DND-41 (cell line): ENCODE data around the gene PDE4D.
A peak's percentile ranks its signal among the peaks of the same experiment; 100 is the strongest.

Experiments
- ATAC-seq: fragments of 200-7000 bp; cut with Tn5 transposase; 3 replicates; pipeline ENCODE4 v1.9.1; 2021; ENCODE audit warnings: low read depth; ENCODE audit not compliant: insufficient read depth
- DNase-seq: peaks from one replicate; pipeline ENCODE4 v3.0.0-alpha.2; 2020
- H2AFZ ChIP-seq: 2 replicates; pipeline ENCODE4 v1.6.0; 2012; ENCODE audit warnings: low read depth, low read length
- H3K27ac ChIP-seq: 2 replicates; pipeline ENCODE4 v1.5.1; 2012; ENCODE audit warnings: low read length, inconsistent platforms
- H3K27me3 ChIP-seq: fragments of 200-600 bp; sonication (generic); 2 replicates; pipeline ENCODE4 v1.6.0; 2012; ENCODE audit warnings: low read length, mild to moderate bottlenecking, inconsistent platforms; ENCODE audit not compliant: insufficient read depth, poor library complexity
- H3K36me3 ChIP-seq: 2 replicates; pipeline ENCODE4 v1.5.1; 2012; ENCODE audit warnings: low read length, inconsistent platforms; ENCODE audit not compliant: insufficient read depth
- H3K4me1 ChIP-seq: 2 replicates; pipeline ENCODE4 v1.5.1; 2012; ENCODE audit warnings: mild to moderate bottlenecking, low read length; ENCODE audit not compliant: insufficient read depth
- H3K4me2 ChIP-seq: 2 replicates; pipeline ENCODE4 v1.6.0; 2012; ENCODE audit warnings: mild to moderate bottlenecking, moderate library complexity, low read length, inconsistent platforms; ENCODE audit not compliant: insufficient read depth
- H3K4me3 ChIP-seq, 2 experiments: fragments of 200-600 bp in 1 of 2; shearing (Covaris generic) in 1 of 2; 2 replicates each; pipeline ENCODE4 v1.5.1; 2012 to 2016; ENCODE audit warnings: inconsistent platforms in 2 of 2, low read length in 2 of 2, mild to moderate bottlenecking in 2 of 2, low read depth in 1 of 2, moderate library complexity in 1 of 2
- H3K79me2 ChIP-seq: 2 replicates; pipeline ENCODE4 v1.6.0; 2012; ENCODE audit warnings: low read length, inconsistent platforms; ENCODE audit not compliant: insufficient read depth
- H3K9ac ChIP-seq: 2 replicates; pipeline ENCODE4 v1.6.0; 2012; ENCODE audit warnings: low read depth, mild to moderate bottlenecking, inconsistent platforms, low read length, moderate library complexity
- H3K9me3 ChIP-seq: 2 replicates; pipeline ENCODE4 v1.5.1; 2012; ENCODE audit warnings: low read length, moderate library complexity, mild to moderate bottlenecking, inconsistent platforms; ENCODE audit not compliant: insufficient read depth, severe bottlenecking
- H4K20me1 ChIP-seq: 2 replicates; pipeline ENCODE4 v1.6.0; 2012; ENCODE audit warnings: low read length; ENCODE audit not compliant: insufficient read depth
- EZH2 ChIP-seq: IDR thresholded peaks from 3 replicates; pipeline ENCODE4 v1.6.1; 2012; ENCODE audit warnings: borderline replicate concordance, low read depth, mild to moderate bottlenecking, moderate library complexity, low read length, inconsistent platforms; ENCODE audit not compliant: severe bottlenecking
- TF ChIP-seq, protein P1 (sequence below): IDR thresholded peaks from 2 replicates; pipeline ENCODE4 v1.5.1; 2012; ENCODE audit warnings: borderline replicate concordance, low read length, moderate library complexity, mild to moderate bottlenecking; ENCODE audit not compliant: poor library complexity, severe bottlenecking; ENCODE audit errors: extremely low read depth

The PDE4D gene

GRCh38 chr5:59609501-59610265 lies 283.8 kb downstream of the PDE4D start:
- DNase-seq (no peak), ATAC-seq (peak; percentile 61)
- no peaks in the 10 kb centered on the region for H3K36me3 ChIP-seq
- H3K4me3 ChIP-seq: no peak overlapping the region
- H2AFZ ChIP-seq: no peak overlapping the region
- no peaks in the 10 kb centered on the region for H3K79me2 ChIP-seq
- no peaks in the 10 kb centered on the region for H3K27me3 ChIP-seq
- TF ChIP-seq, protein P1, sequence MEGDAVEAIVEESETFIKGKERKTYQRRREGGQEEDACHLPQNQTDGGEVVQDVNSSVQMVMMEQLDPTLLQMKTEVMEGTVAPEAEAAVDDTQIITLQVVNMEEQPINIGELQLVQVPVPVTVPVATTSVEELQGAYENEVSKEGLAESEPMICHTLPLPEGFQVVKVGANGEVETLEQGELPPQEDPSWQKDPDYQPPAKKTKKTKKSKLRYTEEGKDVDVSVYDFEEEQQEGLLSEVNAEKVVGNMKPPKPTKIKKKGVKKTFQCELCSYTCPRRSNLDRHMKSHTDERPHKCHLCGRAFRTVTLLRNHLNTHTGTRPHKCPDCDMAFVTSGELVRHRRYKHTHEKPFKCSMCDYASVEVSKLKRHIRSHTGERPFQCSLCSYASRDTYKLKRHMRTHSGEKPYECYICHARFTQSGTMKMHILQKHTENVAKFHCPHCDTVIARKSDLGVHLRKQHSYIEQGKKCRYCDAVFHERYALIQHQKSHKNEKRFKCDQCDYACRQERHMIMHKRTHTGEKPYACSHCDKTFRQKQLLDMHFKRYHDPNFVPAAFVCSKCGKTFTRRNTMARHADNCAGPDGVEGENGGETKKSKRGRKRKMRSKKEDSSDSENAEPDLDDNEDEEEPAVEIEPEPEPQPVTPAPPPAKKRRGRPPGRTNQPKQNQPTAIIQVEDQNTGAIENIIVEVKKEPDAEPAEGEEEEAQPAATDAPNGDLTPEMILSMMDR: no peak
- H3K9me3 ChIP-seq: no peaks in the 10 kb centered on the region
- H3K4me1 ChIP-seq: no peaks in the 10 kb centered on the region
- no peak overlapping the region for H3K4me2 ChIP-seq
- H3K27ac ChIP-seq: no peak overlapping the region
- no peaks in the 10 kb centered on the region for H4K20me1 ChIP-seq
- no peak overlapping the region for H3K9ac ChIP-seq

GRCh38 chr5:59608745-59609144 lies 284.8 kb downstream of the PDE4D start:
- Histone ChIP-seq H3K4me2 (no peak overlapping the region), H3K9ac (no peak overlapping the region), H2AFZ (no peak overlapping the region), H3K4me1 (no peaks in the 10 kb centered on the region), H3K4me3 (no peak overlapping the region), H3K9me3 (no peaks in the 10 kb centered on the region), H4K20me1 (no peaks in the 10 kb centered on the region), H3K27ac (no peak overlapping the region), H3K79me2 (no peaks in the 10 kb centered on the region), H3K36me3 (no peaks in the 10 kb centered on the region), H3K27me3 (no peaks in the 10 kb centered on the region)
- TF ChIP-seq, protein P1: no peak
- TF ChIP-seq EZH2: no peak
- ATAC-seq (peak; percentile 83), DNase-seq (peak; percentile 14)

DNA sequence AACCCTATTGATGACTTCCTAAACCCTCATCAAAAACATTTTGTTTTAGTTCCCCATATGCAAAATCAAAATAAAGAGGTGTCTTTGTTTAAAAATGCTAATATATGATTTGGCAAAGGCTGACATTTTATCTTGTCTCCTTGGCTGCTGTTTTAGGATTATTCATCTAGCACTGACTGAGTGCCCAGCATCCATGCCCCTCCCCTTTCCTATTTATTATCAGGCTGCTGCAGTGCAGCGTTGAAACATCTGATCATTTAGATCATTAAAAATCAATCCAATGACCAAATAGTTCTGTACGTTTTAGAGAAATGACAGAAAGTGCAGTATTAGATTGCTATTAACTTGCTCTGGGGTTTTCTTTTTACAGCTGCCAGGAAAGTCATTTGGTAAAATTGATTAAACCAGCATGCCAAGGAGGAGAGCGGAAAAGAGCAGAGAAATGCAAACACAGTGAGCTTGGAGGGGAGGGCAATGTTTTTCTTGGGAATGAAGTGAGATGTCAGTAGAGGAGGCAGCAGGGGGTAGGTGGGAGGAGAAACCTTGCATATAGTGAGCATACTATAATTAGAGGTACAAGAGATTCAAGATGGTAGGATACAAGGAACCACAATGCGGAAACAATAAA lies 286.3 kb downstream of the PDE4D start:
- H3K4me2 ChIP-seq: no peak overlapping the region
- H3K4me1 ChIP-seq: no peaks in the 10 kb centered on the region
- H3K27ac ChIP-seq: no peak overlapping the region
- no peak overlapping the region for H3K9ac ChIP-seq
- H3K79me2 ChIP-seq: no peaks in the 10 kb centered on the region
- no peak for TF ChIP-seq EZH2
- TF ChIP-seq, protein P1: no peak
- H3K36me3 ChIP-seq: no peaks in the 10 kb centered on the region
- no peak overlapping the region for H2AFZ ChIP-seq
- ATAC-seq: no peak
- no peaks in the 10 kb centered on the region for H3K27me3 ChIP-seq
- no peak for DNase-seq
- H3K4me3 ChIP-seq: no peak overlapping the region
- no peaks in the 10 kb centered on the region for H3K9me3 ChIP-seq
- H4K20me1 ChIP-seq: no peaks in the 10 kb centered on the region
